SK-N-SH treated with all-trans-retinoic acid at 6 μM for 48 hours (cell line): Measurements from ENCODE around the gene SLAMF7.

Experiments used
- ATAC-seq: fragments of 200-7000 bp; cut with Tn5 transposase; 3 replicates; pipeline ENCODE4 v1.9.1; 2020; ENCODE audit warnings: mild to moderate bottlenecking, moderate library complexity
- ARNTL ChIP-seq: fragments of 450-650 bp; formaldehyde crosslinking; IDR thresholded peaks from 2 replicates; pipeline ENCODE4 v1.5.0; 2020; ENCODE audit warnings: low read depth, mild to moderate bottlenecking, moderate library complexity, borderline replicate concordance
- CSDC2 ChIP-seq: fragments of 250-450 bp; sonication (Bioruptor Pico); IDR thresholded peaks from 2 replicates; pipeline ENCODE4 v1.5.0; 2020; ENCODE audit warnings: mild to moderate bottlenecking, moderate library complexity
- GLIS3 ChIP-seq: fragments of 250-450 bp; sonication (Bioruptor Pico); IDR thresholded peaks from 2 replicates; pipeline ENCODE4 v1.5.0; 2020; ENCODE audit warnings: mild to moderate bottlenecking, moderate library complexity
- ISL1 ChIP-seq: fragments of 250-450 bp; sonication (Bioruptor Pico); IDR thresholded peaks from 2 replicates; pipeline ENCODE4 v2.1.2; 2022; ENCODE audit warnings: mild to moderate bottlenecking, moderate library complexity
- OSR1 ChIP-seq: fragments of 250-450 bp; sonication (Bioruptor Pico); IDR thresholded peaks from 2 replicates; pipeline ENCODE4 v1.8.0; 2022; ENCODE audit warnings: moderate library complexity, mild to moderate bottlenecking, inconsistent platforms
- RARB ChIP-seq: fragments of 250-450 bp; sonication (Bioruptor Pico); IDR thresholded peaks from 2 replicates; pipeline ENCODE4 v1.8.0; 2021; ENCODE audit warnings: mild to moderate bottlenecking, moderate library complexity
- SNAI2 ChIP-seq: fragments of 250-450 bp; sonication (Bioruptor Pico); IDR thresholded peaks from 2 replicates; pipeline ENCODE4 v1.5.0; 2020; ENCODE audit warnings: mild to moderate bottlenecking, moderate library complexity
- TOX ChIP-seq: fragments of 250-450 bp; sonication (Bioruptor Pico); IDR thresholded peaks from 2 replicates; pipeline ENCODE4 v1.8.0; 2021; ENCODE audit warnings: mild to moderate bottlenecking, moderate library complexity, borderline replicate concordance
- ZC3H10 ChIP-seq: fragments of 250-450 bp; sonication (Bioruptor Pico); IDR thresholded peaks from 2 replicates; pipeline ENCODE4 v1.5.1; 2021; ENCODE audit warnings: mild to moderate bottlenecking, moderate library complexity
- ZFP3 ChIP-seq: fragments of 250-450 bp; sonication (Bioruptor Pico); IDR thresholded peaks from 2 replicates; pipeline ENCODE4 v1.5.0; 2020; ENCODE audit warnings: mild to moderate bottlenecking, moderate library complexity
- ZNF565 ChIP-seq: fragments of 450-650 bp; formaldehyde crosslinking; conservative IDR thresholded peaks from 2 replicates; pipeline ENCODE4 v1.5.0; 2020; ENCODE audit warnings: low read depth, mild to moderate bottlenecking, moderate library complexity
- ZNF70 ChIP-seq: fragments of 450-650 bp; formaldehyde crosslinking; IDR thresholded peaks from 2 replicates; pipeline ENCODE4 v1.5.0; 2020; ENCODE audit warnings: mild to moderate bottlenecking, moderate library complexity
- ZNF8 ChIP-seq: fragments of 450-650 bp; formaldehyde crosslinking; IDR thresholded peaks from 2 replicates; pipeline ENCODE4 v1.5.0; 2020; ENCODE audit warnings: mild to moderate bottlenecking, moderate library complexity
- TF ChIP-seq, protein P1 (sequence below): fragments of 250-450 bp; sonication (Bioruptor Pico); IDR thresholded peaks from 2 replicates; pipeline ENCODE4 v1.5.1; 2020; ENCODE audit warnings: low read depth, mild to moderate bottlenecking, moderate library complexity
- TF ChIP-seq, protein P2 (sequence below): fragments of 250-450 bp; sonication (Bioruptor Pico); IDR thresholded peaks from 2 replicates; pipeline ENCODE4 v1.8.0; 2021; ENCODE audit warnings: low read depth, mild to moderate bottlenecking, moderate library complexity, borderline replicate concordance
- TF ChIP-seq, protein P3 (sequence below): fragments of 250-450 bp; sonication (Bioruptor Pico); IDR thresholded peaks from 2 replicates; pipeline ENCODE4 v1.5.0; 2020; ENCODE audit warnings: mild to moderate bottlenecking, moderate library complexity
- TF ChIP-seq, protein P4 (sequence below): fragments of 250-450 bp; sonication (Bioruptor Pico); IDR thresholded peaks from 2 replicates; pipeline ENCODE4 v1.8.0; 2020; ENCODE audit warnings: mild to moderate bottlenecking, moderate library complexity, borderline replicate concordance
- TF ChIP-seq, protein P5 (sequence below): fragments of 250-450 bp; sonication (Bioruptor Pico); IDR thresholded peaks from 2 replicates; pipeline ENCODE4 v1.5.1; 2021; ENCODE audit warnings: mild to moderate bottlenecking, moderate library complexity

The SLAMF7 gene

GRCh38 chr1:160801836-160802580 is 63.0 kb downstream of the SLAMF7 start:
- no peak for TF ChIP-seq RARB
- TF ChIP-seq, protein P1, sequence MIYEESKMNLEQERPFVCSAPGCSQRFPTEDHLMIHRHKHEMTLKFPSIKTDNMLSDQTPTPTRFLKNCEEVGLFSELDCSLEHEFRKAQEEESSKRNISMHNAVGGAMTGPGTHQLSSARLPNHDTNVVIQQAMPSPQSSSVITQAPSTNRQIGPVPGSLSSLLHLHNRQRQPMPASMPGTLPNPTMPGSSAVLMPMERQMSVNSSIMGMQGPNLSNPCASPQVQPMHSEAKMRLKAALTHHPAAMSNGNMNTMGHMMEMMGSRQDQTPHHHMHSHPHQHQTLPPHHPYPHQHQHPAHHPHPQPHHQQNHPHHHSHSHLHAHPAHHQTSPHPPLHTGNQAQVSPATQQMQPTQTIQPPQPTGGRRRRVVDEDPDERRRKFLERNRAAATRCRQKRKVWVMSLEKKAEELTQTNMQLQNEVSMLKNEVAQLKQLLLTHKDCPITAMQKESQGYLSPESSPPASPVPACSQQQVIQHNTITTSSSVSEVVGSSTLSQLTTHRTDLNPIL (CRISPR knock-in tag) = no peak
- TF ChIP-seq, protein P2, sequence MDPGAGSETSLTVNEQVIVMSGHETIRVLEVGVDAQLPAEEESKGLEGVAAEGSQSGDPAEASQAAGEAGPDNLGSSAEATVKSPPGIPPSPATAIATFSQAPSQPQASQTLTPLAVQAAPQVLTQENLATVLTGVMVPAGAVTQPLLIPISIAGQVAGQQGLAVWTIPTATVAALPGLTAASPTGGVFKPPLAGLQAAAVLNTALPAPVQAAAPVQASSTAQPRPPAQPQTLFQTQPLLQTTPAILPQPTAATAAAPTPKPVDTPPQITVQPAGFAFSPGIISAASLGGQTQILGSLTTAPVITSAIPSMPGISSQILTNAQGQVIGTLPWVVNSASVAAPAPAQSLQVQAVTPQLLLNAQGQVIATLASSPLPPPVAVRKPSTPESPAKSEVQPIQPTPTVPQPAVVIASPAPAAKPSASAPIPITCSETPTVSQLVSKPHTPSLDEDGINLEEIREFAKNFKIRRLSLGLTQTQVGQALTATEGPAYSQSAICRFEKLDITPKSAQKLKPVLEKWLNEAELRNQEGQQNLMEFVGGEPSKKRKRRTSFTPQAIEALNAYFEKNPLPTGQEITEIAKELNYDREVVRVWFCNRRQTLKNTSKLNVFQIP (CRISPR knock-in tag) = no peak
- TF ChIP-seq TOX (CRISPR knock-in tag) = no peak
- TF ChIP-seq ZNF70 (CRISPR knock-in tag) = no peak
- TF ChIP-seq CSDC2 (CRISPR knock-in tag) = no peak
- TF ChIP-seq ZNF8 (CRISPR knock-in tag) = no peak
- no peak for TF ChIP-seq OSR1
- TF ChIP-seq ZC3H10 (CRISPR knock-in tag) = no peak
- no peak for TF ChIP-seq GLIS3 (CRISPR knock-in tag)
- no peak for TF ChIP-seq SNAI2 (CRISPR knock-in tag)
- TF ChIP-seq, protein P3, sequence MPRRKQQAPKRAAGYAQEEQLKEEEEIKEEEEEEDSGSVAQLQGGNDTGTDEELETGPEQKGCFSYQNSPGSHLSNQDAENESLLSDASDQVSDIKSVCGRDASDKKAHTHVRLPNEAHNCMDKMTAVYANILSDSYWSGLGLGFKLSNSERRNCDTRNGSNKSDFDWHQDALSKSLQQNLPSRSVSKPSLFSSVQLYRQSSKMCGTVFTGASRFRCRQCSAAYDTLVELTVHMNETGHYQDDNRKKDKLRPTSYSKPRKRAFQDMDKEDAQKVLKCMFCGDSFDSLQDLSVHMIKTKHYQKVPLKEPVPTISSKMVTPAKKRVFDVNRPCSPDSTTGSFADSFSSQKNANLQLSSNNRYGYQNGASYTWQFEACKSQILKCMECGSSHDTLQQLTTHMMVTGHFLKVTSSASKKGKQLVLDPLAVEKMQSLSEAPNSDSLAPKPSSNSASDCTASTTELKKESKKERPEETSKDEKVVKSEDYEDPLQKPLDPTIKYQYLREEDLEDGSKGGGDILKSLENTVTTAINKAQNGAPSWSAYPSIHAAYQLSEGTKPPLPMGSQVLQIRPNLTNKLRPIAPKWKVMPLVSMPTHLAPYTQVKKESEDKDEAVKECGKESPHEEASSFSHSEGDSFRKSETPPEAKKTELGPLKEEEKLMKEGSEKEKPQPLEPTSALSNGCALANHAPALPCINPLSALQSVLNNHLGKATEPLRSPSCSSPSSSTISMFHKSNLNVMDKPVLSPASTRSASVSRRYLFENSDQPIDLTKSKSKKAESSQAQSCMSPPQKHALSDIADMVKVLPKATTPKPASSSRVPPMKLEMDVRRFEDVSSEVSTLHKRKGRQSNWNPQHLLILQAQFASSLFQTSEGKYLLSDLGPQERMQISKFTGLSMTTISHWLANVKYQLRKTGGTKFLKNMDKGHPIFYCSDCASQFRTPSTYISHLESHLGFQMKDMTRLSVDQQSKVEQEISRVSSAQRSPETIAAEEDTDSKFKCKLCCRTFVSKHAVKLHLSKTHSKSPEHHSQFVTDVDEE (CRISPR knock-in tag) = no peak
- TF ChIP-seq ZFP3 (CRISPR knock-in tag) = no peak
- no peak for TF ChIP-seq ZNF565
- TF ChIP-seq, protein P4, sequence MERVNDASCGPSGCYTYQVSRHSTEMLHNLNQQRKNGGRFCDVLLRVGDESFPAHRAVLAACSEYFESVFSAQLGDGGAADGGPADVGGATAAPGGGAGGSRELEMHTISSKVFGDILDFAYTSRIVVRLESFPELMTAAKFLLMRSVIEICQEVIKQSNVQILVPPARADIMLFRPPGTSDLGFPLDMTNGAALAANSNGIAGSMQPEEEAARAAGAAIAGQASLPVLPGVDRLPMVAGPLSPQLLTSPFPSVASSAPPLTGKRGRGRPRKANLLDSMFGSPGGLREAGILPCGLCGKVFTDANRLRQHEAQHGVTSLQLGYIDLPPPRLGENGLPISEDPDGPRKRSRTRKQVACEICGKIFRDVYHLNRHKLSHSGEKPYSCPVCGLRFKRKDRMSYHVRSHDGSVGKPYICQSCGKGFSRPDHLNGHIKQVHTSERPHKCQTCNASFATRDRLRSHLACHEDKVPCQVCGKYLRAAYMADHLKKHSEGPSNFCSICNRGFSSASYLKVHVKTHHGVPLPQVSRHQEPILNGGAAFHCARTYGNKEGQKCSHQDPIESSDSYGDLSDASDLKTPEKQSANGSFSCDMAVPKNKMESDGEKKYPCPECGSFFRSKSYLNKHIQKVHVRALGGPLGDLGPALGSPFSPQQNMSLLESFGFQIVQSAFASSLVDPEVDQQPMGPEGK = no peak
- TF ChIP-seq ARNTL (CRISPR knock-in tag) = no peak
- TF ChIP-seq ISL1 = no peak
- TF ChIP-seq, protein P5, sequence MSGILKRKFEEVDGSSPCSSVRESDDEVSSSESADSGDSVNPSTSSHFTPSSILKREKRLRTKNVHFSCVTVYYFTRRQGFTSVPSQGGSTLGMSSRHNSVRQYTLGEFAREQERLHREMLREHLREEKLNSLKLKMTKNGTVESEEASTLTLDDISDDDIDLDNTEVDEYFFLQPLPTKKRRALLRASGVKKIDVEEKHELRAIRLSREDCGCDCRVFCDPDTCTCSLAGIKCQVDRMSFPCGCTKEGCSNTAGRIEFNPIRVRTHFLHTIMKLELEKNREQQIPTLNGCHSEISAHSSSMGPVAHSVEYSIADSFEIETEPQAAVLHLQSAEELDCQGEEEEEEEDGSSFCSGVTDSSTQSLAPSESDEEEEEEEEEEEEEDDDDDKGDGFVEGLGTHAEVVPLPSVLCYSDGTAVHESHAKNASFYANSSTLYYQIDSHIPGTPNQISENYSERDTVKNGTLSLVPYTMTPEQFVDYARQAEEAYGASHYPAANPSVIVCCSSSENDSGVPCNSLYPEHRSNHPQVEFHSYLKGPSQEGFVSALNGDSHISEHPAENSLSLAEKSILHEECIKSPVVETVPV (CRISPR knock-in tag) = no peak
- ATAC-seq = no peak
